ENCODE results near the gene MUSK. TPM values are rescaled to one million over a fixed set of nuclear protein-coding genes. Genes with fewer than 3 reads are reported as not detected.

The MUSK gene
- total and polyA plus RNA-seq, 2 of the 8 experiments (the other 6 are each of a cell fraction or from before 2014, with no cell fraction given), result not detected

GRCh38 chr9:110835404-110835803, 166.8 kb downstream of the MUSK start:
- WGBS, 2 experiments (ENCODE audit: extremely low coverage in 1 of 2, insufficient coverage in 1 of 2, insufficient read length in 1 of 2, insufficient replicate concordance in 2 of 2, low coverage in 1 of 2, low lambda C conversion rate in 2 of 2, missing lambda C conversion rate in 1 of 2), result 88% methylated on average over 3 of the region's 3 CpGs; no CpG with 5 or more reads in 1 of the 2 experiments

More at GRCh38 chr9:110835404-110835803, 166.8 kb downstream of the MUSK start:
- Histone ChIP-seq H4K8ac (ENCODE audit: extremely low read depth, insufficient read depth, low read length) (no peak overlapping the region), H3K79me1 (ENCODE audit: low read depth, low read length) (no peaks in the 10 kb centered on the region), H2BK120ac (replicated peaks; ENCODE audit: low read depth, low read length) (no peak overlapping the region), H2AK5ac (ENCODE audit: low read depth, low read length) (no peak overlapping the region), H4K91ac (replicated peaks; ENCODE audit: insufficient read length, low read length) (no peak overlapping the region), H3K36me3 (ENCODE audit: control insufficient read depth in 2 of 4, insufficient read depth in 4 of 4, low read length in 3 of 4) (no peaks in the 10 kb centered on the region), H4K20me1 (replicated peaks in 1 of 2; ENCODE audit: control insufficient read depth in 1 of 2, insufficient read depth in 2 of 2, low read length in 2 of 2) (no peaks in the 10 kb centered on the region), H2BK12ac (ENCODE audit: low read depth, low read length) (no peak overlapping the region), H3K9ac (replicated peaks in 1 of 4; ENCODE audit: extremely low read depth in 1 of 4, low read depth in 3 of 4, low read length in 3 of 4) (no peak overlapping the region), H3K27me3 (replicated peaks in 1 of 4; ENCODE audit: control insufficient read depth in 3 of 4, extremely low read depth in 1 of 4, insufficient read depth in 3 of 4, low read length in 3 of 4) (no peaks in the 10 kb centered on the region), H3K18ac (ENCODE audit: extremely low read depth, low read length) (no peak overlapping the region), H2BK5ac (ENCODE audit: low read depth, low read length) (no peak overlapping the region), H2BK20ac (ENCODE audit: low read length) (no peak overlapping the region), H3K27ac (ENCODE audit: low read depth, low read length) (no peak overlapping the region), H3K79me2 (ENCODE audit: control insufficient read depth in 1 of 2, insufficient read depth in 2 of 2, low read length in 2 of 2) (no peaks in the 10 kb centered on the region), H3K9me3 (ENCODE audit: insufficient read depth in 2 of 2, low read depth in 1 of 2, low read length in 1 of 2) (no peaks in the 10 kb centered on the region; a peak in 1 of 4 replicates), H2AFZ (ENCODE audit: low read length) (no peak overlapping the region), H3K4me1 (replicated peaks in 1 of 4; ENCODE audit: control insufficient read depth in 3 of 4, insufficient read depth in 4 of 4, low read length in 3 of 4) (no peaks in the 10 kb centered on the region), H3K4ac (replicated peaks; ENCODE audit: insufficient read length, low read depth, low read length) (no peak overlapping the region), H3K14ac (ENCODE audit: insufficient read length) (no peak overlapping the region), H3K4me3 (ENCODE audit: extremely low read depth in 1 of 4, insufficient read depth in 2 of 4, low read depth in 3 of 4, low read length in 4 of 4) (no peak overlapping the region), H3K56ac (replicated peaks; ENCODE audit: insufficient read length, low read depth, low read length) (no peak overlapping the region), H4K5ac (ENCODE audit: insufficient read length, low read depth, low read length) (no peak overlapping the region), H3K4me2 (ENCODE audit: insufficient read depth in 1 of 2, low read depth in 2 of 2, low read length in 2 of 2) (no peak overlapping the region), H3K23me2 (ENCODE audit: low read depth, low read length) (no peaks in the 10 kb centered on the region), H2BK15ac (ENCODE audit: low read length) (no peak overlapping the region), H3K23ac (ENCODE audit: insufficient read length) (no peak overlapping the region)
- POLR2A ChIA-PET (ENCODE audit: partially characterized antibody), result no interaction called here
- no peak for DNase-seq (ENCODE audit: low read depth in 1 of 2, low spot score in 2 of 2)
- FAIRE-seq, result no peak
- CTCF ChIA-PET (ENCODE audit: partially characterized antibody), result interaction anchor here (1.1 to 1.6 kb wide), 2 partner anchors 23 to 172 kb away, joined by 3 to 4 read pairs; no protein-coding TSS in a partner anchor
- TF ChIP-seq EGR1 (IDR thresholded peaks at IDR 0.05; ENCODE audit: borderline replicate concordance, low read depth, low read length), result no peak
- no peak for TF ChIP-seq GABPA (IDR thresholded peaks at IDR 0.05; ENCODE audit: borderline replicate concordance, insufficient read depth, low read length)
- no peak for TF ChIP-seq JUND (IDR thresholded peaks at IDR 0.05; ENCODE audit: low read length)
- no peak for TF ChIP-seq E2F6 (IDR thresholded peaks at IDR 0.05)
